GM06990 (cell line): ENCODE data around the gene SEL1L.

Experiments
- DNase-seq: peaks from one replicate; pipeline ENCODE4 v3.0.0-alpha.2; 2011; ENCODE audit not compliant: insufficient read length; ENCODE audit errors: extremely low read depth
- H3K27me3 ChIP-seq: replicated peaks from 2 replicates; pipeline ENCODE4 v1.6.0; 2011; ENCODE audit warnings: low read length; ENCODE audit not compliant: control insufficient read depth, insufficient read depth
- H3K36me3 ChIP-seq: 2 replicates; pipeline ENCODE4 v1.5.1; 2011; ENCODE audit warnings: low read length; ENCODE audit not compliant: control insufficient read depth, insufficient read depth
- H3K4me3 ChIP-seq: replicated peaks from 2 replicates; pipeline ENCODE4 v1.5.1; 2011; ENCODE audit warnings: low read depth, mild to moderate bottlenecking, control low read depth, low read length
- TF ChIP-seq, protein P1 (sequence below): IDR thresholded peaks from 2 replicates; pipeline ENCODE4 v1.5.1; 2011; ENCODE audit warnings: low read length, control low read depth, mild to moderate bottlenecking, inconsistent platforms; ENCODE audit not compliant: insufficient read depth, poor library complexity, severe bottlenecking

Gene SEL1L

DNA sequence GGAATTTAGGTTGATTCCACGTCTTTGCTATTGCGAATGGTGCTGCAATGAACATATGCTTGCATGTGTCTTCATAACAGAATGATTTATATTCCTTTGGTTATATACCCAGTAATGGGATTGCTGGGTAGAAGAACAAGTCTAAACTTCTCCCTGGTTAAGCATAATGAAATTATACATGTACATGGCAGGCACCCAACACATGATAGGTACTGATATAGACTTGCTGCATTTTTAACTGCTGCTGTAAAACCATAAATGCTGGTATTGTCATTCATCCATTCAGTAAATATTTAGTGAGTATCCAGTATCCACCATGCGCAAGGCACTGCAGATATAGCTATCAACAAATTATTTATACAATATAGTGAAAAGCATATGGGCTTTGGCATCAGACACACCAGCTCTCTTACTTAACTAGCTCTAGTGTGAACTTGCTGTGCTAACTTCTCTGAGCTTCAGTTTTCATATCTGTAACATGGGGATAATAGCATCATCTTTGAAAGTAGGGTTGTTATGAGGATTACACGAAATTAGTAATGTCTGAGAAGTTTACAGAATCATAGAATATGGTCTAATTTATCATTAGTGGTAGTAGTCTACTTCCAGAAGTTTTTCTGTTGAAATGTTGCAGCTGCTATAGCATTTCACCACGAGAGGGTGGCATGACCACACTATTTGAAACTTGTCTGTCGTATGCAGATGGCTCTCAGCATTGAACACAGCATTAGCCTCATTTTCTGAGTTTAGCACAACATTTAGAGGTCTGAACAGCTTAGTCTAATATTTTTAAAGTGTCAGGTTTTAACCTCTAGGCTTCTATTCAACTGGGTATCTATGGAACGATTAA is 32.0 kb upstream of the SEL1L start:
- TF ChIP-seq, protein P1, sequence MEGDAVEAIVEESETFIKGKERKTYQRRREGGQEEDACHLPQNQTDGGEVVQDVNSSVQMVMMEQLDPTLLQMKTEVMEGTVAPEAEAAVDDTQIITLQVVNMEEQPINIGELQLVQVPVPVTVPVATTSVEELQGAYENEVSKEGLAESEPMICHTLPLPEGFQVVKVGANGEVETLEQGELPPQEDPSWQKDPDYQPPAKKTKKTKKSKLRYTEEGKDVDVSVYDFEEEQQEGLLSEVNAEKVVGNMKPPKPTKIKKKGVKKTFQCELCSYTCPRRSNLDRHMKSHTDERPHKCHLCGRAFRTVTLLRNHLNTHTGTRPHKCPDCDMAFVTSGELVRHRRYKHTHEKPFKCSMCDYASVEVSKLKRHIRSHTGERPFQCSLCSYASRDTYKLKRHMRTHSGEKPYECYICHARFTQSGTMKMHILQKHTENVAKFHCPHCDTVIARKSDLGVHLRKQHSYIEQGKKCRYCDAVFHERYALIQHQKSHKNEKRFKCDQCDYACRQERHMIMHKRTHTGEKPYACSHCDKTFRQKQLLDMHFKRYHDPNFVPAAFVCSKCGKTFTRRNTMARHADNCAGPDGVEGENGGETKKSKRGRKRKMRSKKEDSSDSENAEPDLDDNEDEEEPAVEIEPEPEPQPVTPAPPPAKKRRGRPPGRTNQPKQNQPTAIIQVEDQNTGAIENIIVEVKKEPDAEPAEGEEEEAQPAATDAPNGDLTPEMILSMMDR: peak; percentile 65
- no peaks in the 10 kb centered on the region for H3K27me3 ChIP-seq
- H3K4me3 ChIP-seq: no peak overlapping the region
- no peak for DNase-seq
- H3K36me3 ChIP-seq: no peaks in the 10 kb centered on the region

DNA sequence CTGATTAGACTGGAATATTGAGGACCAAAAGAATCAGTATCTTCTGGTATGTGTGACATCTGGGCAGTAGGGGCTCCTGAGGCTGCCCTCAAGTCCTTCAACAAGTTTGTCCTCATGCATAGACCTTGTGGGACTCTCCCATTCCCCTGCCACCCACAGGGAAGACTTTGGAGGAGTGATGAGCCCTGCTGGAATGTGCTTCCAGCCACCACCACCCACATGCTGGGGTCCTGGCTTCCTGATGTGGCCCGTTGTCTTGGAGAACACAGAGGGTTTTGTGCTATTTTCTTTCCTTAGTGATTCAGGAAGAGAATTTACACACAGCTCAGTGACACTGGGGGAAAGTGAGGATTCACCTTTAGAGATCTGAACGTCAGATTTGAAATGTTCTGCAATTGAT is 29.2 kb upstream of the SEL1L start:
- H3K27me3 ChIP-seq: no peaks in the 10 kb centered on the region
- H3K4me3 ChIP-seq: no peak overlapping the region
- TF ChIP-seq, protein P1: no peak
- no peaks in the 10 kb centered on the region for H3K36me3 ChIP-seq
- DNase-seq: no peak

DNA sequence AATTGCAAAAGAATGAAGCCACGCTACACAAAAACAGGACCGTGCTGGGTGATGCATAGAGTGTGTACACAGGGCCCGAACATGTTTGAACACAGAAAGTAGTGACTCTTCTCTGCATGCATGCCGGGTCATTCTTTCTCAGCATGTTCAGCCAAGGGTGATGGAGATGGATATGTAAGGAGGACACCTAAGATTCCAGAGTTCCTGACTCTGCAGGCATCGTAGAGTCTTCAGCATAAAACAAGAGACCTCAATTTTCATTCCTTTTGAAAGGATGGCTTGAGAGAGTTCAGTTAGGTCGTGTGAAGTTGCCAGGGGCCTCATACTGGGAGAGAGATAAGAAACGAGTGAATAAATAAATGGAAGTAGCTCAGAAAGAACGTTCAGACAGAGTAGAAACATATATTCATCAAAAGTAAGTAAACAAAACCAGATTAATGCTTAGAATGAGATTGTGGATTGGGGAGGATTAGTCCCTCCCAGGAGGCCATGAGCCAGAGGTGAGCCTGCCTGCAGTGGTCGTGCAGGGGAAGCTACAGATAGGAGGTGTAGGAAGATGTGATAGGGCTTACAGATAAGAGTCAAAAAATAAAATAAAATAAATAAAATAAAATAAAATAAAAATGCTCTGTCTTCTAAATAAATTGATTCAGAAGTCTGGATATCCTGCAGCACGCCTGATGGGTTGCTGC is 27.6 kb upstream of the SEL1L start:
- no peak overlapping the region for H3K4me3 ChIP-seq
- no peaks in the 10 kb centered on the region for H3K36me3 ChIP-seq
- no peak for DNase-seq
- TF ChIP-seq, protein P1: no peak
- H3K27me3 ChIP-seq: no peaks in the 10 kb centered on the region

- Histone ChIP-seq H3K4me3 (no peak overlapping the region), H3K36me3 (no peaks in the 10 kb centered on the region), H3K27me3 (no peaks in the 10 kb centered on the region)
- TF ChIP-seq, protein P1: no peak
- DNase-seq: no peak
Observed at GRCh38 chr14:81559385-81559784, 25.7 kb upstream of the SEL1L start.

DNA sequence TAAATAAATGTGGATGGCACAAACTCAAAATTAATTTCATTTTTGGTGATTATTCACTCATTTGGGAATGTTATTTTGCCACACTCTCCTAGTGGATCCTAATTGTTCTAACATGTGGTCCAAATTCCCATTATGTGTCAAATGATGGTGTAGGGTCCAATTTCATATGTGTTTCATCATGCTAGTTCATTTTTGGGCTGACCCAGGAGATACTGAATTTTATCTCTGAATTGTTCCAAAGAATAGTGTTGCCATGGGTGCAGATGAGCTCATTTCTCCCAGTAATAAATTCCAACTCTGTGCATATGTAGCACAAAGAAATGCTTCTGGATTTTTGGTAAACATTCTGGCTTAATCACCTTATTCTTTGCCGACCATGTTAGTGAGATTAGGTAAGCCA is 23.5 kb upstream of the SEL1L start:
- Histone ChIP-seq H3K27me3 (no peaks in the 10 kb centered on the region), H3K36me3 (no peaks in the 10 kb centered on the region), H3K4me3 (no peak overlapping the region)
- DNase-seq: no peak
- TF ChIP-seq, protein P1: no peak
